Measurements from ENCODE around the gene WDR20.

GRCh38 chr14:102117852-102118251 is 21.8 kb upstream of the WDR20 start:
- TF ChIP-seq CTCF (IDR thresholded peaks at IDR 0.05) (no peak), POLR2A (IDR thresholded peaks at IDR 0.05) (no peak), EP300 (IDR thresholded peaks at IDR 0.05) (no peak)
